HEK293T (cell line): Measurements from ENCODE around the gene ZNF780A.

Experiments
- ARNT ChIP-seq: fragments of 450-650 bp; IDR thresholded peaks from 2 replicates; pipeline ENCODE4 v1.6.1; 2017; ENCODE audit warnings: mild to moderate bottlenecking
- BHLHE40 ChIP-seq: fragments of 450-650 bp; IDR thresholded peaks from 2 replicates; pipeline ENCODE4 v1.6.1; 2016; ENCODE audit warnings: mild to moderate bottlenecking, moderate library complexity, borderline replicate concordance
- CTBP1 ChIP-seq: fragments of 450-650 bp; IDR thresholded peaks from 2 replicates; pipeline ENCODE4 v1.6.1; 2016; ENCODE audit warnings: borderline replicate concordance
- ELF4 ChIP-seq: fragments of 450-650 bp; IDR thresholded peaks from 2 replicates; pipeline ENCODE4 v1.6.1; 2017; ENCODE audit warnings: antibody characterized with exemption
- FOXA1 ChIP-seq: fragments of 450-650 bp; IDR thresholded peaks from 2 replicates; pipeline ENCODE4 v1.6.1; 2016; ENCODE audit warnings: mild to moderate bottlenecking
- FOXK2 ChIP-seq: fragments of 450-650 bp; IDR thresholded peaks from 2 replicates; pipeline ENCODE4 v1.6.1; 2016; ENCODE audit warnings: mild to moderate bottlenecking
- FOXM1 ChIP-seq: fragments of 450-650 bp; IDR thresholded peaks from 2 replicates; pipeline ENCODE4 v1.6.1; 2017; ENCODE audit warnings: mild to moderate bottlenecking, borderline replicate concordance
- HDGF ChIP-seq: fragments of 450-650 bp; IDR thresholded peaks from 2 replicates; pipeline ENCODE4 v1.6.1; 2017; ENCODE audit warnings: antibody characterized with exemption, borderline replicate concordance
- NFRKB ChIP-seq: fragments of 450-650 bp; IDR thresholded peaks from 2 replicates; pipeline ENCODE4 v1.6.1; 2016; ENCODE audit warnings: mild to moderate bottlenecking, moderate library complexity
- SP1 ChIP-seq: fragments of 450-650 bp; IDR thresholded peaks from 2 replicates; pipeline ENCODE4 v1.6.1; 2017
- SUZ12 ChIP-seq: fragments of 450-650 bp; IDR thresholded peaks from 2 replicates; pipeline ENCODE4 v1.6.1; 2016; ENCODE audit warnings: mild to moderate bottlenecking
- TARDBP ChIP-seq: fragments of 450-650 bp; IDR thresholded peaks from 2 replicates; pipeline ENCODE4 v1.6.1; 2016
- ZNF384 ChIP-seq: fragments of 450-650 bp; IDR thresholded peaks from 2 replicates; pipeline ENCODE4 v1.6.1; 2016
- TF ChIP-seq, protein P1 (sequence below): fragments of 450-650 bp; IDR thresholded peaks from 2 replicates; pipeline ENCODE4 v1.6.1; 2016

DNA sequence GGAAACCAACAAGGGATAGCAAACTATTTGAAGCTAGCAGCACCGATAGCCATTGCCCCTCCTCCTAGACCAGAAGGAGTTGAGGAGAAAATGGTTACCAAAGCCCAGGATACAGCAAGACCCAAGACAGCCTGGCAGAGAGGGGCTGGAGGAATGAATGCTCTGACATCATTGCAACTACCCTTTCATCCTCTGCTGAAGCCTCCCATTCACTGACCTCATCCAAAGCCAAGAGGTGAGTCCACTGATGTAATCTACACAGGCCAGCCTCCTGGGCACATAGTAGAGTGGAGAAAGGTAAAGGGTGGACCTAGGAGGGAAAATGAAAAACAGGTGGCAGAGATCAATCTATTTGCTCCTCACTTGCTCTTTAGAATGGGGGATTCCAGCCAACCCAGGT is 42.7 kb upstream of the ZNF780A start:
- TF ChIP-seq FOXM1 (no peak), SUZ12 (no peak), SP1 (no peak), HDGF (no peak), TARDBP (no peak), ARNT (no peak), ELF4 (no peak), ZNF384 (no peak), BHLHE40 (no peak), CTBP1 (no peak), FOXA1 (no peak), FOXK2 (no peak), NFRKB (no peak)
- TF ChIP-seq, protein P1, sequence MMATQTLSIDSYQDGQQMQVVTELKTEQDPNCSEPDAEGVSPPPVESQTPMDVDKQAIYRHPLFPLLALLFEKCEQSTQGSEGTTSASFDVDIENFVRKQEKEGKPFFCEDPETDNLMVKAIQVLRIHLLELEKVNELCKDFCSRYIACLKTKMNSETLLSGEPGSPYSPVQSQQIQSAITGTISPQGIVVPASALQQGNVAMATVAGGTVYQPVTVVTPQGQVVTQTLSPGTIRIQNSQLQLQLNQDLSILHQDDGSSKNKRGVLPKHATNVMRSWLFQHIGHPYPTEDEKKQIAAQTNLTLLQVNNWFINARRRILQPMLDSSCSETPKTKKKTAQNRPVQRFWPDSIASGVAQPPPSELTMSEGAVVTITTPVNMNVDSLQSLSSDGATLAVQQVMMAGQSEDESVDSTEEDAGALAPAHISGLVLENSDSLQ, result no peak
